ENCODE results near the gene LTBP2. TPM values are rescaled to one million over a fixed set of nuclear protein-coding genes. Genes with fewer than 3 reads are reported as not detected.

LTBP2 gene
- total and polyA plus RNA-seq, 2 experiments from 2014 or later, result 73.5 to 456 TPM

DNA sequence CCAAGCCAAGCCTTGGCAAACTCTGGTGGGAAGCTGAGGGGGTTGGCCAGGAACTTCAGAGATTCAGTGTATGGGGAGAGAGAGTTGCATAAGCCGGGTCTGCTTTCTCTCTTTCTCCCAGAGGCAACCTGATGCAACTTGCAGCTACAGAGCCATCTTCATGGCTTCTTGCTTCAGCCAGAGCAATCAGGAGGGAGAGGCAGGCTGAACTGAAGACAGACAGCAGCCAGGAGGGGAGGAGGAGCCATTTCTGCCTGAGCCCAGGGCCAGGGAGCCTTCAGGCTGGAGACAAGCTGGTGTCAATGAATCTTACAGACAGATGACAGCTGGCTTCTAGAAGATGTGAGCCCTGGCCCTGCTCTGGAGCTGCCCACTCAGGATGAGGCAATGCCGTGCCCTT, 137.7 kb downstream of the LTBP2 start:
- Histone ChIP-seq H3K36me3 (ENCODE audit: low read depth) (no peaks in the 10 kb centered on the region), H4K20me1 (ENCODE audit: insufficient read depth) (no peaks in the 10 kb centered on the region), H3K9me3 (ENCODE audit: low read depth) (no peaks in the 10 kb centered on the region), H3K9ac (no peak overlapping the region), H3K27ac (no peak overlapping the region), H3F3A (ENCODE audit: insufficient read depth) (peaks cover 19% of the 10 kb centered on the region), H3K4me2 (ENCODE audit: unreplicated experiment) (no peak overlapping the region), H3K4me3 (no peak overlapping the region), H3K9me2 (ENCODE audit: insufficient read depth) (no peaks in the 10 kb centered on the region), H2AFZ (no peak overlapping the region), H3K79me2 (ENCODE audit: insufficient read depth) (no peaks in the 10 kb centered on the region), H3K4me1 (ENCODE audit: insufficient read depth) (peaks cover 15% of the 10 kb centered on the region), H3K27me3 (replicated peaks; ENCODE audit: insufficient read depth) (no peaks in the 10 kb centered on the region)
- 31 to 36% methylated on average over 2 of the region's 2 CpGs for WGBS, 2 experiments (ENCODE audit: low coverage in 1 of 2, low lambda C conversion rate in 2 of 2, missing lambda C conversion rate in 2 of 2)
- in situ Hi-C loops (cut with MboI), result loop anchor here (25.0 kb wide), 1 partner anchor 362 kb away; no protein-coding TSS in a partner anchor
- no peak for TF ChIP-seq EZH2phosphoT487 (IDR thresholded peaks at IDR 0.05; ENCODE audit: insufficient read depth, low read depth)
- TF ChIP-seq EZH2 (IDR thresholded peaks at IDR 0.05; ENCODE audit: insufficient read depth, poor library complexity, severe bottlenecking), result no peak
- DNase-seq, result peak; percentile 19

DNA sequence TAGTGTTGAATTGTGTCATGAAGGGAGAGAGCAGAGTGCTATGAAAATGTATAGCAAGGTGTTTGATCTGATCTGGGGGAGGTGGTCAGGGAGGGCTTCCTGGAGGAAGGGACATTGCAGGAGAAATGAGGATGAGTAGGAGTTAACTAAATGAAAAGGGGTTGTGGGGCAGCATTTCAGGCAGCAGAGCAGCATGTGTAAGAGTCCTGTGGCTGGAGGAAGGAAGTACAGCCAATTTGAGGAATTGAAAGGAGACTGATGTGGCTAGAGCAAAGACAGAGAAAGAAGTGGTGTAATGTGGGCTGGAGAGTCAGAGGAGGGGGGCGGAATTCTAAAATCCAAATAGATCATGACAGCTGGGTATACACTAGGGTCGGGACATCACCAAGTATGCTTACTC, 139.4 kb downstream of the LTBP2 start:
- H3K27ac ChIP-seq, result no peak overlapping the region
- H3K79me2 ChIP-seq (ENCODE audit: insufficient read depth), result no peaks in the 10 kb centered on the region
- no peaks in the 10 kb centered on the region for H3K9me3 ChIP-seq (ENCODE audit: low read depth)
- DNase-seq, result no peak
- H3K4me3 ChIP-seq, result no peak overlapping the region
- H2AFZ ChIP-seq, result no peak overlapping the region
- no peak for TF ChIP-seq EZH2phosphoT487 (IDR thresholded peaks at IDR 0.05; ENCODE audit: insufficient read depth, low read depth)
- TF ChIP-seq EZH2 (IDR thresholded peaks at IDR 0.05; ENCODE audit: insufficient read depth, poor library complexity, severe bottlenecking), result no peak
- H3K4me2 ChIP-seq (ENCODE audit: unreplicated experiment), result no peak overlapping the region
- H4K20me1 ChIP-seq (ENCODE audit: insufficient read depth), result no peaks in the 10 kb centered on the region
- no peaks in the 10 kb centered on the region for H3K9me2 ChIP-seq (ENCODE audit: insufficient read depth)
- in situ Hi-C loops (cut with MboI), result loop anchor here (25.0 kb wide), 1 partner anchor 360 kb away; no protein-coding TSS in a partner anchor
- H3K27me3 ChIP-seq (replicated peaks; ENCODE audit: insufficient read depth), result no peaks in the 10 kb centered on the region
- H3F3A ChIP-seq (ENCODE audit: insufficient read depth), result peaks cover 19% of the 10 kb centered on the region
- H3K4me1 ChIP-seq (ENCODE audit: insufficient read depth), result peaks cover 15% of the 10 kb centered on the region
- WGBS, 2 experiments (ENCODE audit: low coverage in 1 of 2, low lambda C conversion rate in 2 of 2, missing lambda C conversion rate in 2 of 2), result 87 to 95% methylated on average over 2 of the region's 2 CpGs
- H3K9ac ChIP-seq, result no peak overlapping the region
- H3K36me3 ChIP-seq (ENCODE audit: low read depth), result no peaks in the 10 kb centered on the region

DNA sequence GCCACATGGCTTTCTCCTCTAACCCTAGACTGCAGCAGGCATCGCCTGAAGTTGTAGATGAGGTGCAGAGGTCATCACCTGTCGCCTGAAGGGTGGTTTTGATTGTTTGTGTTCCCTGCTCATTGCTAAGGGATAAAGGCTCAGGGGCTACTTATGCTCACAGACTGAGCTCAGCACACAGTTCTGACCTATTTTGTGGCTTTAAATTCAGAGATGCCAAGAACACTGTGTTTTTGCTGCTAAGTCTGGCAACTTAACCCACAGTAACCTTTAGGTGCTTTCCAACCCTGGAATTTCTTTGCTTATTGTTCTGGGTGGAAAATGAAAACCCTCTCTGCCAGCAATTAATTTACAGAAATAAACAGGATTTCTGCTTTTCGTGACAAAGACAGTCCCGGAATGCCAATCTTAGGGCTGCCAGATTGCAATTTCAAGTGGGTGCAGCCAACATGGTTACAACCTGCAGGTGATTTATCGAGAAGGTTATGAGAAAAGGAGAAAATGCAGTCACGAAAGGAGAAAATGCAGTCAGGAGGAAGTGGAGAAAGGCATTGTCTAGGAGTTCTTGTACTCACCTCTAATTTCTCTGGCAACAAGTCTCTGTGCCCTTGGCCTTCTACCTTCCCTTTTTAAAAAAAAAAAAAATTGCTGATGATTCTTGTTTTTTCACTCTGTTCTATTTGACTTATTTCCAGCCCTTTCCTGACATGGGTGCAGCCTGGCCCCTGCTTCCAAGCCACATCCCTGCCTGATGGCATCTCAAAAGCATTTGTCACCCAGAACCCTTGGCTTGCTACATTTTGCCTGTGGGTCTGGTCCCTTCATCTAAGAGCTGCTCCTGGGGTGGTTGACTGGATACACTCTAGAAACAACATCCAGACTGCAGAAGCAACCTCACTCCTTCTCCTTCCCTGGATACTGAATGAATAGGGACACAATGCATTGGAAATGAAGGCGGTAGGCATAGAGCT, 142.2 kb downstream of the LTBP2 start:
- WGBS, 2 experiments (ENCODE audit: low coverage in 1 of 2, low lambda C conversion rate in 2 of 2, missing lambda C conversion rate in 2 of 2), result 21 to 26% methylated on average over 7 of the region's 7 CpGs
- in situ Hi-C loops (cut with MboI), result loop anchor here (25.0 kb wide), 1 partner anchor 358 kb away; no protein-coding TSS in a partner anchor

DNA sequence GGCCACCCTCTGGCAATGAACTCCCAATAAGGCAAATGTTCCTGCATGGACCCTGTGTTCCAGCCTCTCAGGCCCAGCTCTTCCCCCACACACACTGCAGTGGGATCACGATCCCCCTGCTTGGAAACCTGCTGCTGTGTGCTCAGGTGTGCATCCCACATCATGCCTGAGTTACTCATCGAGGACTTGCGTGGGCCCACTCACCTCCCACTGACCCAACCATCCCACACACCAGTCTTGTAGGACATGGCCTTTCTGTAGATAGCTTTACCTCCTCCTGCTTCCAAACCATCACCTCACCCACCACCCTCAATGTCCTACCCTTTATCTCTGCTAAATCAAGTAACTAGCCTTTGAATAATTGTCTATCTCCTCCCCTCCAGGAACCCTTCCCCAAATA, 143.5 kb downstream of the LTBP2 start:
- TF ChIP-seq EZH2 (IDR thresholded peaks at IDR 0.05; ENCODE audit: insufficient read depth, poor library complexity, severe bottlenecking), result no peak
- no peak for TF ChIP-seq EZH2phosphoT487 (IDR thresholded peaks at IDR 0.05; ENCODE audit: insufficient read depth, low read depth)
- Histone ChIP-seq H3K4me2 (ENCODE audit: unreplicated experiment) (no peak overlapping the region), H3K27me3 (replicated peaks; ENCODE audit: insufficient read depth) (peaks cover 2% of the 10 kb centered on the region; the same call in 1 of the 2 replicates), H3K9me2 (ENCODE audit: insufficient read depth) (no peaks in the 10 kb centered on the region), H3K4me1 (ENCODE audit: insufficient read depth) (no peaks in the 10 kb centered on the region), H2AFZ (no peak overlapping the region), H3K36me3 (ENCODE audit: low read depth) (no peaks in the 10 kb centered on the region), H3K9ac (no peak overlapping the region), H3K79me2 (ENCODE audit: insufficient read depth) (no peaks in the 10 kb centered on the region), H3K9me3 (ENCODE audit: low read depth) (no peaks in the 10 kb centered on the region), H4K20me1 (ENCODE audit: insufficient read depth) (no peaks in the 10 kb centered on the region), H3F3A (ENCODE audit: insufficient read depth) (no peaks in the 10 kb centered on the region), H3K27ac (no peak overlapping the region), H3K4me3 (no peak overlapping the region)
- in situ Hi-C loops (cut with MboI), result loop anchor here (25.0 kb wide), 1 partner anchor 356 kb away; no protein-coding TSS in a partner anchor
- DNase-seq, result no peak
- 65 to 72% methylated on average over 3 of the region's 3 CpGs for WGBS, 2 experiments (ENCODE audit: low coverage in 1 of 2, low lambda C conversion rate in 2 of 2, missing lambda C conversion rate in 2 of 2)

More for the DNA sequence above, 142.2 kb downstream of the LTBP2 start:
- Histone ChIP-seq H3K36me3 (ENCODE audit: low read depth) (no peaks in the 10 kb centered on the region), H3K9ac (no peak overlapping the region), H3K79me2 (ENCODE audit: insufficient read depth) (no peaks in the 10 kb centered on the region), H3F3A (ENCODE audit: insufficient read depth) (peaks cover 2% of the 10 kb centered on the region; the same call in 1 of the 2 replicates), H3K9me3 (ENCODE audit: low read depth) (no peaks in the 10 kb centered on the region), H3K27ac (no peak overlapping the region), H3K4me3 (no peak overlapping the region), H3K4me2 (ENCODE audit: unreplicated experiment) (no peak overlapping the region), H3K27me3 (replicated peaks; ENCODE audit: insufficient read depth) (no peaks in the 10 kb centered on the region; the same call in 1 of the 2 replicates), H3K9me2 (ENCODE audit: insufficient read depth) (no peaks in the 10 kb centered on the region), H3K4me1 (ENCODE audit: insufficient read depth) (no peaks in the 10 kb centered on the region; the same call in 1 of the 2 replicates), H2AFZ (no peak overlapping the region), H4K20me1 (ENCODE audit: insufficient read depth) (no peaks in the 10 kb centered on the region)
- DNase-seq, result no peak
- TF ChIP-seq EZH2 (IDR thresholded peaks at IDR 0.05; ENCODE audit: insufficient read depth, poor library complexity, severe bottlenecking) (no peak), EZH2phosphoT487 (IDR thresholded peaks at IDR 0.05; ENCODE audit: insufficient read depth, low read depth) (no peak)
